SK-N-SH (cell line): ENCODE results near the gene SAP30.

ENCODE experiments used
- CTCF ChIP-seq: fragments of 200-600 bp; sonication (generic); IDR thresholded peaks from 2 replicates; pipeline ENCODE4 v1.6.1; 2017; ENCODE audit warnings: antibody characterized with exemption, mild to moderate bottlenecking, moderate library complexity
- EP300 ChIP-seq, 2 experiments: IDR thresholded peaks; 2 replicates each; pipeline versions ENCODE4 v1.4.0 to v1.6.1; 2012; ENCODE audit warnings: borderline replicate concordance in 1 of 2, low read depth in 1 of 2, low read length in 1 of 2
- FOXJ3 ChIP-seq: sonication (generic); formaldehyde crosslinking; IDR thresholded peaks from 2 replicates; pipeline ENCODE4 v1.5.1; 2020; ENCODE audit warnings: mild to moderate bottlenecking, missing genetic modification reagents
- GATA2 ChIP-seq: sonication (generic); formaldehyde crosslinking; IDR thresholded peaks from 2 replicates; pipeline ENCODE4 v1.5.0; 2020; ENCODE audit warnings: mild to moderate bottlenecking, missing genetic modification reagents
- JUND ChIP-seq: IDR thresholded peaks from 2 replicates; pipeline ENCODE4 v1.4.0; 2012
- MXI1 ChIP-seq: IDR thresholded peaks from 2 replicates; pipeline ENCODE4 v1.6.1; 2012; ENCODE audit warnings: mild to moderate bottlenecking, low read depth, low read length, improper control_type of control experiment
- NFIC ChIP-seq: IDR thresholded peaks from 2 replicates; pipeline ENCODE4 v1.4.0; 2012; ENCODE audit warnings: borderline replicate concordance
- PBX3 ChIP-seq: IDR thresholded peaks from 2 replicates; pipeline ENCODE4; 2012
- POLR2AphosphoS5 ChIP-seq: IDR thresholded peaks from 2 replicates; pipeline ENCODE4 v1.6.1; 2012; ENCODE audit warnings: low read depth, low read length
- REST ChIP-seq: IDR thresholded peaks from 2 replicates; pipeline ENCODE4 v1.6.1; 2012; ENCODE audit warnings: mild to moderate bottlenecking, low read depth, low read length, moderate library complexity
- YY1 ChIP-seq: IDR thresholded peaks from 2 replicates; pipeline ENCODE4 v1.4.0; 2012; ENCODE audit warnings: low read depth, mild to moderate bottlenecking
- TF ChIP-seq, protein P1 (sequence below): fragments of 150-350 bp; IDR thresholded peaks from 2 replicates; pipeline ENCODE4 v1.6.1; 2017; ENCODE audit warnings: antibody characterized with exemption, low read length, low read depth, borderline replicate concordance

GRCh38 chr4:173330590-173330989 is 40.2 kb upstream of the SAP30 start:
- TF ChIP-seq JUND (no peak), REST (no peak), EP300 (IDR thresholded peaks at IDR 0.05; ENCODE audit: borderline replicate concordance in 1 of 2, low read depth in 1 of 2, low read length in 1 of 2) (no peak), YY1 (no peak), FOXJ3 (CRISPR knock-in tag) (no peak), CTCF (no peak), PBX3 (no peak), GATA2 (CRISPR knock-in tag) (no peak), NFIC (no peak), MXI1 (no peak), POLR2AphosphoS5 (no peak)
- TF ChIP-seq, protein P1, sequence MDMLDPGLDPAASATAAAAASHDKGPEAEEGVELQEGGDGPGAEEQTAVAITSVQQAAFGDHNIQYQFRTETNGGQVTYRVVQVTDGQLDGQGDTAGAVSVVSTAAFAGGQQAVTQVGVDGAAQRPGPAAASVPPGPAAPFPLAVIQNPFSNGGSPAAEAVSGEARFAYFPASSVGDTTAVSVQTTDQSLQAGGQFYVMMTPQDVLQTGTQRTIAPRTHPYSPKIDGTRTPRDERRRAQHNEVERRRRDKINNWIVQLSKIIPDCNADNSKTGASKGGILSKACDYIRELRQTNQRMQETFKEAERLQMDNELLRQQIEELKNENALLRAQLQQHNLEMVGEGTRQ = no peak
